Measurements from ENCODE around the gene HOXC6. TPM values are rescaled to one million over a fixed set of nuclear protein-coding genes. Genes with fewer than 3 reads are reported as not detected.

HOXC6 gene
- total and polyA plus RNA-seq, 2 donors (not counting 3 experiments of a cell fraction or from before 2014, with no cell fraction given) = 0.58 to 0.72 TPM

- DNase-seq (ENCODE audit: low read depth, low spot score) (no peak), FAIRE-seq (no peak)
- peaks cover 76 to 83% of the 10 kb centered on the region in 2 experiments for H3K27me3 ChIP-seq (ENCODE audit: control insufficient read depth in 2 of 2, insufficient read depth in 2 of 2, low read length in 2 of 2)
- no peak overlapping the region for H3K9ac ChIP-seq (replicated peaks; ENCODE audit: extremely low read depth, insufficient read depth, low read length)
- no peaks in the 10 kb centered on the region for H3K79me2 ChIP-seq (ENCODE audit: control insufficient read depth, insufficient read depth, low read length)
- H3K36me3 ChIP-seq (ENCODE audit: control insufficient read depth in 2 of 2, extremely low read depth in 1 of 2, insufficient read depth in 2 of 2, low read length in 2 of 2) = no peaks in the 10 kb centered on the region
- dilution Hi-C loops (cut with MboI; ENCODE audit: extremely low pct_ligation_motif_present, low sequenced_read_pairs) (no loop called here), intact Hi-C loops (cut with micrococcal nuclease) (no loop called here)
- no peaks in the 10 kb centered on the region for H3K9me1 ChIP-seq (replicated peaks; ENCODE audit: control insufficient read depth, extremely low read depth, insufficient read depth, low read length)
- CTCF ChIA-PET = no interaction called here
- POLR2A ChIA-PET = no interaction called here
- no peak overlapping the region for H3K4me2 ChIP-seq (ENCODE audit: insufficient read depth, low read length)
- no peak for TF ChIP-seq MAX (IDR thresholded peaks at IDR 0.05; ENCODE audit: insufficient read depth, insufficient read length)
- TF ChIP-seq EZH2 (IDR thresholded peaks at IDR 0.05; ENCODE audit: borderline replicate concordance, low read depth, low read length, severe bottlenecking) = no peak
- no peak for TF ChIP-seq GATA2 (IDR thresholded peaks at IDR 0.05; ENCODE audit: insufficient read depth, insufficient read length, low read depth, low read length)
- TF ChIP-seq MYC (IDR thresholded peaks at IDR 0.05; ENCODE audit: low read depth, low read length) = no peak
- no peak for TF ChIP-seq POLR2AphosphoS5 (IDR thresholded peaks at IDR 0.05; ENCODE audit: insufficient read depth, low read depth, low read length)
- TF ChIP-seq CTCF (IDR thresholded peaks at IDR 0.05; ENCODE audit: extremely low read depth in 1 of 2, insufficient read depth in 1 of 2, low read depth in 1 of 2, low read length in 2 of 2) = no peak
- TF ChIP-seq JUN (IDR thresholded peaks at IDR 0.05; ENCODE audit: borderline replicate concordance, insufficient read depth, insufficient read length, low read depth) = no peak
- TF ChIP-seq FOS (IDR thresholded peaks at IDR 0.05; ENCODE audit: borderline replicate concordance, insufficient read depth, low read length) = no peak
- TF ChIP-seq POLR2A (IDR thresholded peaks at IDR 0.05; ENCODE audit: low read depth, low read length) = no peak
- H2AFZ ChIP-seq (ENCODE audit: low read depth, low read length) = no peak overlapping the region
- H4K20me1 ChIP-seq (replicated peaks; ENCODE audit: control insufficient read depth, extremely low read depth, insufficient read depth, low read length) = no peaks in the 10 kb centered on the region
- no peak overlapping the region for H3K27ac ChIP-seq (ENCODE audit: insufficient read depth, low read depth, low read length)
- H3K9me3 ChIP-seq (replicated peaks; ENCODE audit: control insufficient read depth, insufficient read depth, low read length) = no peaks in the 10 kb centered on the region
- H3K4me1 ChIP-seq (ENCODE audit: control insufficient read depth, extremely low read depth, insufficient read depth, low read length) = no peaks in the 10 kb centered on the region
- H3K4me3 ChIP-seq (replicated peaks in 1 of 3; ENCODE audit: insufficient read depth in 1 of 3, low read depth in 1 of 3, low read length in 3 of 3) = no peak overlapping the region
- BruUV-seq (replicated peaks) = no TSS peak
Observed at GRCh38 chr12:54042970-54043853, 15.0 kb downstream of the HOXC6 start.
